Type B pancreatic cell (in vitro differentiated cells): ENCODE measurements around the gene GRXCR2. TPM values are rescaled to one million over a fixed set of nuclear protein-coding genes. Genes with fewer than 3 reads are reported as not detected.

Source experiments
- DNase-seq: peaks from one replicate; pipeline ENCODE4 v3.0.0; 2021; ENCODE audit warnings: mixed read lengths; ENCODE audit not compliant: unreplicated experiment; ENCODE audit errors: extremely low spot score
- H3K27ac Mint-ChIP-seq: 2 replicates; pipeline ENCODE4 v1.8.0; 2021; ENCODE audit warnings: mild to moderate bottlenecking, mixed read lengths
- H3K27me3 Mint-ChIP-seq: 2 replicates; pipeline ENCODE4 v1.8.0; 2021; ENCODE audit warnings: mixed read lengths
- H3K36me3 Mint-ChIP-seq: 2 replicates; pipeline ENCODE4 v1.8.0; 2021; ENCODE audit warnings: mixed read lengths
- H3K4me1 Mint-ChIP-seq: one replicate; pipeline ENCODE4 v1.8.0; 2021; ENCODE audit warnings: mixed read lengths; ENCODE audit not compliant: unreplicated experiment
- H3K4me3 Mint-ChIP-seq: 2 replicates; pipeline ENCODE4 v1.8.0; 2021; ENCODE audit warnings: mild to moderate bottlenecking, mixed read lengths
- H3K9me3 Mint-ChIP-seq: 2 replicates; pipeline ENCODE4 v1.8.0; 2021; ENCODE audit warnings: mixed read lengths
- total RNA-seq: library from RNA; stranded (reverse); gene quantifications from 2 replicates; pipeline ENCODE4 v1.2.1, GENCODE V29; 2021; ENCODE audit warnings: low replicate concordance
- TF ChIP-seq, protein P1 (sequence below): fragments of 200-600 bp; sonication (generic); conservative IDR thresholded peaks from 2 replicates; pipeline ENCODE4 v1.5.0; 2021; ENCODE audit warnings: antibody characterized with exemption, mild to moderate bottlenecking

GRXCR2 gene
- total RNA-seq, 1 donor from 2014 or later = not detected

DNA sequence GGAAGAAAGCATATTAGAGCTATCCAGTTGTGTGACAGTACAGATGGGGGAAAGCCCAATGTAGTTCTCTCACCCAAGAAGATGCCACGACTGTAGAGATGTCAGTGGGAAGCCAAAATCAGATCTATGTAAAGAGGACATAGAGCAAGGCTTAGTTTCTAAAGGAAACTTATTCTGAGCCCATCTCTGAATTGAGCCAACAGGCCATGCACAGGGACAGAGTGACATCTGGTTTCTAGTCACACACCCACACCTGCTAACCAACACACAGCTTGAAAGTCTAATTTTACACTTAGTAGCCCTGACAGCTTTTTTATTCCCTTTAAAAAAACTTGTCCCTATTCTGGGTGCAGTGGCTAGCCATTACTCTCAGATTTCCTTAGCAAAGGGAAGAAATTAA, 59.9 kb downstream of the GRXCR2 start:
- TF ChIP-seq, protein P1, sequence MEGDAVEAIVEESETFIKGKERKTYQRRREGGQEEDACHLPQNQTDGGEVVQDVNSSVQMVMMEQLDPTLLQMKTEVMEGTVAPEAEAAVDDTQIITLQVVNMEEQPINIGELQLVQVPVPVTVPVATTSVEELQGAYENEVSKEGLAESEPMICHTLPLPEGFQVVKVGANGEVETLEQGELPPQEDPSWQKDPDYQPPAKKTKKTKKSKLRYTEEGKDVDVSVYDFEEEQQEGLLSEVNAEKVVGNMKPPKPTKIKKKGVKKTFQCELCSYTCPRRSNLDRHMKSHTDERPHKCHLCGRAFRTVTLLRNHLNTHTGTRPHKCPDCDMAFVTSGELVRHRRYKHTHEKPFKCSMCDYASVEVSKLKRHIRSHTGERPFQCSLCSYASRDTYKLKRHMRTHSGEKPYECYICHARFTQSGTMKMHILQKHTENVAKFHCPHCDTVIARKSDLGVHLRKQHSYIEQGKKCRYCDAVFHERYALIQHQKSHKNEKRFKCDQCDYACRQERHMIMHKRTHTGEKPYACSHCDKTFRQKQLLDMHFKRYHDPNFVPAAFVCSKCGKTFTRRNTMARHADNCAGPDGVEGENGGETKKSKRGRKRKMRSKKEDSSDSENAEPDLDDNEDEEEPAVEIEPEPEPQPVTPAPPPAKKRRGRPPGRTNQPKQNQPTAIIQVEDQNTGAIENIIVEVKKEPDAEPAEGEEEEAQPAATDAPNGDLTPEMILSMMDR = no peak
- DNase-seq = no peak
- Mint-ChIP-seq H3K4me1 (peaks cover 4% of the 10 kb centered on the region), H3K27me3 (no peaks in the 10 kb centered on the region), H3K36me3 (peaks cover 14% of the 10 kb centered on the region), H3K9me3 (no peaks in the 10 kb centered on the region), H3K27ac (no peak overlapping the region), H3K4me3 (no peak overlapping the region)

DNA sequence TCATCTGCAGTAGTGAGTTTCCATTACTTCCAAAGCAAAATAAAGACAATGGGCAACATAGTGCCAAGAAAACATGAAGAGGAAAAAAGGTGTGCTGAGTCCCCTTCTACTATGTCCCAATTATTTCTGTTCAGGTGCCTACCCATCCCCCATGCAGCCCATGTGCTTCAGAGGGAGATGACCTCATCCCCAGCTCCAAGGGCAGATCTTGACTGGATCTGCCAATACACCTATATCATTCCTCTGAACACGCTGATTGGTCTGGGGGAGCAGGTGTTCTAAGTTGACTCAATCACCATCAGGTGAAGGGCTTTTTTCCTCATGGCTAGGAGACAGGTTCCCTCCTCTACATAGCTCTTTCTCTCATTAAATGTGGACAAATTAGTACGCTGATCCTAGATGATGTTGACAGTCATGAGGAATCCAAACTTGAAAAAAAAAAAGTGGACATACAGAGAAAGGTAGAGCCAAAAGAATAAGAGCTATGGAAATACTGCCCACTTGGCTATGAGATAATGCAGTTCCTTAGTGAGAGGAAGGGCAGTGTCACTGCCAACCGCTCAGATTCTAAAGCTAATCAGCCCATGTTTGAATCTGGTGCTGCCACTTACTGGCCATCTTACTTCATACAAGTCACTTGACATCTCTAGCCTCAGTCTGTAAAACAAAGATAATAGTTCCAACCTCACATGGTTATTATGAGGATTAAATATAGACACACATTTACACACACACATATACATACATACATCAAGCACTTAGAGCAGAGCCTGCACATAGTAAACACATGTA, 60.8 kb downstream of the GRXCR2 start:
- Mint-ChIP-seq H3K27me3 (no peaks in the 10 kb centered on the region), H3K27ac (no peak overlapping the region), H3K4me1 (peaks cover 4% of the 10 kb centered on the region), H3K4me3 (no peak overlapping the region), H3K36me3 (peaks cover 12% of the 10 kb centered on the region), H3K9me3 (no peaks in the 10 kb centered on the region)
- DNase-seq = no peak
- TF ChIP-seq, protein P1 = peak; percentile 56

Other genes with a start within 250 kb of the GRXCR2 start
- 15.5 and 19.6 TPM in 2 replicates for gene PRELID2, start 37.7 kb downstream of the GRXCR2 start, total RNA-seq
- 11.2 and 20.8 TPM in 2 replicates for gene SH3RF2, start 63.6 kb upstream of the GRXCR2 start, total RNA-seq
- 0.95 and 2.4 TPM in 2 replicates for gene PLAC8L1, start 232.6 kb upstream of the GRXCR2 start, total RNA-seq